GM19043 (cell line): ENCODE measurements around the gene PRSS33.

Experiments
- ATAC-seq: cut with Tn5 transposase; IDR thresholded peaks from one replicate; pipeline ENCODE4 v1.9.1; 2021; ENCODE audit warnings: low read depth; ENCODE audit not compliant: unreplicated experiment

PRSS33 gene

GRCh38 chr16:2821487-2822157 lies 34.3 kb upstream of the PRSS33 start:
- no peak for ATAC-seq

DNA sequence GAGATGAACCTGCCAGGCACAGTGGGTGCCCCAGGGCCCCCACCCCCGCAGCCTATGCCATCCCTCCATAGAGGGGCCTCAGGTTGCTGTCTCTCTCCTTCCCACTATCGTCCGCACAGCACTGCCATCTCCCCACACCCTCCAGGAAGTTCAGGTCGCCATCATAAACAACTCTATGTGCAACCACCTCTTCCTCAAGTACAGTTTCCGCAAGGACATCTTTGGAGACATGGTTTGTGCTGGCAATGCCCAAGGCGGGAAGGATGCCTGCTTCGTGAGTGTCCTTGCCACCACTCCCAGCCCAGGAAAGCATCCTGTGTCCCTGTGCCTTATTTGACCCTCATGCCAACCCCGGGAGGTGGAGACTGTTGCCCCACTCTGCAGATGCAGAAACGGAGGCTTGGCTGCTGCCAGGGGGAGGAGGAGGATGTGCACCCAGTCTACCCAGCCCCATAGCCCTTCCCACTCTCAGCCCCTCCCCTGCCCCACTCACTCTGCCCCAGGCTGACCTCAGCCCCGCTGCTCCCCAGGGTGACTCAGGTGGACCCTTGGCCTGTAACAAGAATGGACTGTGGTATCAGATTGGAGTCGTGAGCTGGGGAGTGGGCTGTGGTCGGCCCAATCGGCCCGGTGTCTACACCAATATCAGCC lies 33.6 kb upstream of the PRSS33 start:
- no peak for ATAC-seq

DNA sequence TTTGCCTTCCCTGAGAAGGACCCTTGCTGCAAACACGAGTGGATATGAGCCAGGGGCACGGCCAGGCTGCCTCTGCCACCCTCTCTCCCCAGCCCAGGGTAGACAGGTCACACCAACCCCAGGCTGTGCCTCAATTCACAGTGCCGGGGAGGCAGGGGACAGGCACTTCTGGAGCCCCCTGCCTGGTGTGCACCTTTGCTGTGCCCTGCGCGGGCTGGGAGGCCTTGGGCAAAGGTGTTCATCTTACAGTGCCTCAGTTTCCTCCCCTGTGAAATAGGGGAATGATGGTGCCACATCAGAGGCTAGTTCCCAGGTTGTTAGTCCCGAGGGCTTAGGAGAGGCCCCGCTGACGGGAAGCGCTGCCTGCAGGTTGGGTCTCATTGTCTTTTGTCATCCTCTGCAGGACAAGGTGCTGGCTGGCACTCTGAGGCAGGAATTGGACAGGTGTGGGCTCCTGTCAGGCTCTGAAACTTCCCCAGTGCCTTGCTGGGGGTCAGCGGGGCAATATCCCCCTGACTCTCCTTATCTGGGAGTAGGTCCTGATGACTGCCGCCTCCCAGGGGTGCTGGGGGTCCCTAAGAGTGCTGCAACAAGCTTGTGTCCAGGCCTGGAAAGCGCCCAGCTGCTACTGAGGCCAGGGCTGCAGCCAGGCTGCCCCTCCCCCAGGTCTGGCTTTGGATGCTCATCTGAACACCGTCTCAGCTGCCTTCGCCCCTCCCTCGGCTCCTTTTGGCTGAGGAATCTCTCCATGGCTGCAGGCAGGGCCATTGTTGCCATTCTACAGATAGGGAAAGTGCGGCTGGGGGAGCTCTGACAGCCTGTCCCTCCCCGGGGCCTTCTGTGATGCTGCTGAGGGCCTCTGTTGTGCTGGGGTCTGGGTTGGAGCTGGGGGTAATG lies 32.8 kb upstream of the PRSS33 start:
- ATAC-seq: no peak

DNA sequence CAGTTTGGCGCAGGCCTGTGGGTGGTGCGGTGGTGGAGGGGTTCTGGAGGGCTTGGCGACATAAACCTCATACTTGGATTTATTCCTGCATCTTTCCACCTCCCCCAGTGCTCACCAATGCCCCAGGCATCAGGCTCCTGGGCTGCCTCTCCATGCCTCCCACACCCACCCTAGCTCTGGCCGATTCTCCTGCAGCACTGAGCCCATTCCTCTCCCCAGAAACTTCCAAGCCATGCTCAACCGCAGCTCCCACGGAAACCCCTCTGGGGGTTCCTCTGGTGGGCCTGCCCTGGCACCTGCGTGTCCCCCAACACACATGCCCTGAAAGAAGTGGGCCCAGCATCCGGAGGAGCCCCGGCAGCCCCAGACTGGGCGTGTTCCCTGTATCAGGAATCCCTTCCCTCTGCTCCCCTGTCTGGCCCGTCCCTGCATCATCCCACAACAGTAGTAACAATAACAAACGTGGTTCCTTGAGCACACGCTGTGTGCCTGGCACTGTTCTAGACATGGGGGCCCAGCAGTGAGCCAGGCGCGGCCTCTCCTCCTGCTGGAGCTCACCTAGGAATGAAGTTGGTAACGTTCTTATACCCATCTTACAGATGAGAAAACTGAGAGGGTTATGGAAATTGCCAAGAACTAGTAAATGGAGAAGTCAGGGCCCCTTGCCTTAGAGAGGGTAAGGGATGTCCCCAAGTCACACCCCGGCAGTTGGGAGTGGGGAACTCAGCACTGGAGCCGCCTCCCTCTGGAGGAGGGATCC lies 32.0 kb upstream of the PRSS33 start:
- ATAC-seq: no peak

- no peak for ATAC-seq
Observed at GRCh38 chr16:2818272-2818876, 31.0 kb upstream of the PRSS33 start.

DNA sequence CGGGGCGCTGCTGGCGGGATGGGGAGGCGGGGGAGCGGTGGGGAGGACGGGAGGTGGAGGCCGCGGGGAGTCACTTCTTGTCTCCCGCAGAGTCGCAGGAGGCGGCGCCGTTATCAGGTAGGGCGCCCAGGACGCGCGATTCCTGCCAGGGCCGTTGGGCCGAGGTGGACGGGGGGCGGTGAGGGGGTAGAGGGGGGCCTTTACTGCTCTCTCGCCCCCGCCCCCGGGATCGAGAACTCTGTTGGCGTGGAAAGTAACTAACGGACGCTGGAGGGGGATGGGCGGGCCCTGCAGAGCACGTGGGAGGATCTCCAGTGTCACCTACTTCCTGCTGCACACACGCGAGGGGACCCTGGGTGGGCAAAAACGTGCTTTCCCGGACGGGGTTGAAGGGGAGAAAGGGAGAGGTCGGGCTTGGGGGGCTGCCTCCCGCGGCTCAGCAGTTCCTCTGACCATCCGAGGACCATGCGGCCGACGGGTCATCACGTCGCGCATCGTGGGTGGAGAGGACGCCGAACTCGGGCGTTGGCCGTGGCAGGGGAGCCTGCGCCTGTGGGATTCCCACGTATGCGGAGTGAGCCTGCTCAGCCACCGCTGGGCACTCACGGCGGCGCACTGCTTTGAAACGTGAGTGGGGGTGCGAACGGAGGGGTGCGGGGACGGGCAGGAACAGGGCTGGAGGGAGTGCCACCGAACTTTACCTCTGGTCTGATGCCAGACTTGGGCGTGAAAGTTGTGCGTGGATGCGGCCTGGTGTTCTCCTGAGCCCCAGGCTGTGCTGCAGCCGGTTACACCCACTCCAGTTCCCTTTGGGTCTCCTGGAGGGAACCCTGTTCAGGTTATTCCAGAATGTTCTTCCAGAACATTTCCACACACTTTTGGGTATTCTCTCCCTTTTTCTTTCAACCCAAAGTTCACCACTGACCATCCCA lies 30.2 kb upstream of the PRSS33 start:
- no peak for ATAC-seq

GRCh38 chr16:2816751-2817339 lies 29.5 kb upstream of the PRSS33 start, which contains the start of gene PRSS21:
PRSS21 (plus strand) TSS chr16:2817237; CDS start chr16:2817269, 32 bp downstream.
- ATAC-seq: no peak

DNA sequence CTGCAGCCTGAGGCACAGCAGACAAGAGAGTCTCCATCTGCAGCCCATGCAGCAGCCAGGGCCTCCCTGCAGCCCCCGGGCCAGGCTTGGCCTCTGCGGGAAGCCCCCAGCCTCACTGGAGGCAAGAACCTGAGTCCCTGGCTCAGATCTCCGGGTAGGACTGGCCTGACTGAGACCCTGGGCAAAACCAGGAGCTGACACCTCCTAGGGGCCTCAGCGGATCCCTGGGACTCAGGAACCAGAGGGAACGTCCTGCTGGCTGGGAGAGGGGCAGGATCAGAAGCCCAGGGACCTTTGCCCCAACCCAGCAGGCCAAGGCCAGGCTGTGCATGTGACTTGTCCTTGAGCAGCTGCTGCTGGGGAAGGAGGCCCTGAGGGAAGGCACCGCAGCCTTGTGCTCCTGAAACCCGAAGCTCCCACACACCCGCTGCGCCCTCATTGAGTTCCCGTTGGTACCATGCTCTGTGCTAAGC lies 28.0 kb upstream of the PRSS33 start:
- ATAC-seq: no peak

DNA sequence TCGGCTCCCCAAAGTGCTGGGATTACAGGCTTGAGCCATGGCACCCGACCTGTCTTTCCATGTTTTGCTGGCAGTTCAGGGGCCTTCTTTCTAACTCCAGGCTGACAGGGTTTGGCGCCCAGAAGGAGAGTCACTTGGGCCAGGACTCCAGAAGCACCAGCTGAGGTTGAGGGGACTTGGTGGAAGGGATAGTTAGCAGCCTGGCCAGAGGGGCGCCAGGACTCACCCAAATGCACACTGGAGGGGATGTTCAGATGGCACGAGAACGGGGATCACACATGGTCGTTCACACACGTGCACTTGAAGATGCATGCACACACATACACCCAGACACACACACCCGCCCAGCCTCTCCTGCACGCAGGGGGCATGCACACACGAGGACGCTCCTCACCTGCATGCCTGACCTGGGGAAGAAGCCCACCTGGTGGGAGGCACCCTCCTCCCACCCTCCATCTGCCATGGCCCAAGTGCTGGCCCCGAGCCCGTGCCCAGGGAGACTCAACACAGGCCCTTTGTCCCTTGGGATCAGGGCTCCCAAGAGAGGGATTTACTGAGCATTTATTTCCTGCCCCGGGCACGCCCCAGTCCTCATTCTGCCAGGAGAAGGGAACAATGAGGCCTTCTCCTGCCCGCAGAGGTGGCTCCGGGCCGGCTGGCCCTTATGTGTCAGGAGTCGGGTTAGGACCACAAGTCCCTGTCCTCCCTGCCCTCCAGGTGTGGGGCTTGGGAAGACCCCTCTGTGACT lies 27.4 kb upstream of the PRSS33 start:
- no peak for ATAC-seq

- ATAC-seq: no peak
Observed at GRCh38 chr16:2813771-2814221, 26.4 kb upstream of the PRSS33 start.

- ATAC-seq: no peak
Observed at GRCh38 chr16:2811703-2812471, 24.5 kb upstream of the PRSS33 start.

DNA sequence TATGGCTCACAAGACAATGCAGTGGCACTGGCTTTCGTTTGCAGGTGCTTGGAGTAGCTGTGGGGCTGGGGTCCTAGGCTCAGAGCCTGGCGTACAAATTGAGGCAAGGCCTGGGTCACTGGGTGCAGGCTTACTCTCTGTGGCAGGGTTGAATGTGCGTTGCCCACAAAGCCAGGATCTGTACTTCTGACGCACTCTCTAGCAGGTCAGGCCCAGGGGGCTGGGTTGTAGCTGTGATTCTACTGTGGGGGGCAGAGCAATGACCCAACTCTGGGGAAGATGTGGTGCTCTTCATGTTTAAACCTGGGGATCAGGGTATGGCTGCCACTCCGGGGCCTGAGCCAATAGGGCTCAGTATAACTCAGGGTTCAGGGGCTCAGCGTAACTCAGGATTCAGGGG lies 23.3 kb upstream of the PRSS33 start:
- ATAC-seq: no peak

DNA sequence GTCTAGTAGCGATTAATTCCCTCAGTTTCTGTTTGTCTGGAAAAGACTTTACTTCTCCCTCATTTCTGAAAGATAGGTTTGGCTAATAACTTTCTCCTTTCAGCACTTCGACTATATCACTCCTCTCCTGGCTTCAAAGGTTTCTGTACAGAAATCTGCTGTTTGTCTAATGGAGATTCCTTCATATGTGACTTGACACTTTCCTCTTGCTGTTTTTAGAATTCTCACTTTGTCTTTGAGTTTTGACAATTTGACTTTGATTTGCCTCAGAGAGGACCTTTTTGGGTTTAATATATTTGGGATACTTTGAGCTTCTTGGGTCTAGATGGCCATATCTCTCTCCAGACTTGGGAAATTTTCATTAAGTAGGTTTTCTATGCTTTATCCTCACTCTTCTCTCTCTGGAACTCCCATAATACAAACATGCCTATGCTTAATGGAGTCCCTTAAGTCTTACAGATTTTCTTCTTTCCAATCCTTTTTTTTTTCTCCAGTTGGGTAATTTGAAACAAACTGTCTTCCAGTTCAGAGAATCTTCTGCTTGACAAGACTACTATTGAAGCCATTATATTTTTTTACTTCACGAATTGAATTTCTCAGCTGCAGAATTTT lies 21.9 kb upstream of the PRSS33 start:
- no peak for ATAC-seq

DNA sequence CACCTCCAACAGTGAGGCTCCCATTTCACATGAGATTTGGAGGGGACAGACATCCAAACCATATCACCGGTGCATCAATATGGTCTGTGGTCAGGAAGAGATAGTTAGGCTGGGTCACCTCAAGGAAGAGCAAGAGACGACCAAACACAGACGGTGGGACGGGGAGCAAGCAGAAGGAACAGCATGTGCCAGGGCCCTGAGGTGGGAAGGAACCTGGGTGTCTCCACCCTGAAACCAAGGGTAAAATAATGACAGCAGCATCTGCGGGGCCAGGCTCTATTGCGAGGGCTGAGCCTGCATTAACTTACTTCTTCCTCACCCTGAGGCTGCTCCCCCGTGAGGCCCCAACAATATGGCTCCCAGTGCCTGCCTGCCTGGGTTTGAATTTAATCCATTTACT lies 20.8 kb upstream of the PRSS33 start:
- no peak for ATAC-seq

DNA sequence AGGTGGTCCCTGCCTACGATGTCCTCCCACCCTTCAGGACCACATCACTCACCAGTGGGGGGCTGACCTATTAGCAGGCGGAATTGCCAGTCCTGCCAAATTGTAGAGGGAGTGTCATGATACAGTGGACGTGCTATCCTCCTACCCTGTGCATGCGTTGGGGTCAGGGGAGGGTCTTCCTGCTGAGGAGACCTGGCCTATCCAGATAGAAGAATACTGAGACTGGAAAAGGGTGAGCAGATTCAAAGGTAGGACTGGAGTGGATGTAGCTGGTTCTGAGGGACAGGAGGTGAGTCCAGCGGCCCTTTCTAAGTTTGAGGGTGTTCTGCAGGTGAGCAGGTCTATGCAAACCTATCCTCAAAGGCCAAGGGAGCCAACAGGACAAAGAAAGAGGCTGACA lies 18.9 kb upstream of the PRSS33 start:
- ATAC-seq: no peak

DNA sequence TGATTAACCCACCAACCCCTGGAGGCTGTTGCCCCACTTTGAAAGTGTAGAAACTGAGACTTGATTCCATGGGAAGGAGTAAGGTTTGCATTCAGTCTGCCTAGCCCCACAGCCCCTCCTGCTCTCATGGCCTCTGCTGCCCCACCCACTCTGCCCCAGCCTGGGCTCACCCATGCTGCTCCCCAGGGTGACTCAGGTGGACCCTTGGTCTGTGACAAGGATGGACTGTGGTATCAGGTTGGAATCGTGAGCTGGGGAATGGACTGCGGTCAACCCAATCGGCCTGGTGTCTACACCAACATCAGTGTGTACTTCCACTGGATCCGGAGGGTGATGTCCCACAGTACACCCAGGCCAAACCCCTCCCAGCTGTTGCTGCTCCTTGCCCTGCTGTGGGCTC lies 17.4 kb upstream of the PRSS33 start:
- no peak for ATAC-seq
